AG08396 (cell line): Measurements from ENCODE around the gene CAMTA1.

Experiments
- DNase-seq: peaks from one replicate; pipeline ENCODE4 v3.0.0; 2012; ENCODE audit warnings: low spot score, mixed read lengths

The CAMTA1 gene

DNA sequence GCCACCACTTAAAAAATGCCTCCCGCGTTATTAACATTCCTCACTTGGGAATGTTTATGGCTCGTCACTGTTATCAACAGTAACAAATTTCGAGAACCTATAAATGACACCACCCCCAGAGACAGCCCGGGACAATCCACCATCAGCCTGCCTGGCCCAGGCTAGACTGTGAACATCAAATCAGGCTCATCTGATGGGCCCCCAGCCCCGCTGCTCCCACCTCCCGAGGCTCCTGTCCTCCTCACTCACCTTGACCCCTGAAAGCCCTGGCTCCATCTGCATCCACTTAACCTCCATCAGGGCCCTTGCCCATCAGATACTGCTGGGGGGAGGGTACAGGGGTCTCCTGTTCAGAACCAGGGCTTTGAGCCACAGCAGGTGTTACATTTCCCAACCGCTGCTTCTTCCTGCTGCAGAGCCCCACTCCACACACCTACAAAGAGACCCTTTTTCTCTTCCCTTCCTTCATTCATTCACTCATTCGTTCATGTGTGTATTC, 829.4 kb downstream of the CAMTA1 start:
- DNase-seq = no peak

DNA sequence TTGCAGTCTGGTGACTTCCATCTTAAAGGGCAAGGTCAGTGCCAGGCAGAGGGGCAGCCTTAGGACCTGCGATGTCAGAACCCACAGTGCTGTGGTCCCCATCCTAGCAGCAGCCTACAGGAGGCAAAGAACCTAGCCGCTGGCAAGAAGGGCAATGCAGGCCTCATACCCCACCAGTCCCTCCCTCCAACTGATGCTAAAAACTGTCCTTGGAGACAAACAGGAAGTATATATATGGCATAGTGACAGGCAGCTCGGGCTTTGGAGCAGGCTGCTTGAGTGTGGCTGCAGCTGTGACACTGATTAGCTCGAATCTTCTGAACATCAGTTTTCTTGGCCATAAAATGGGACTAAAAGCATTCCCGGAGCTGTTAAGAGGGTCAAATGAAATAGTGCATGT, 829.9 kb downstream of the CAMTA1 start:
- no peak for DNase-seq

DNA sequence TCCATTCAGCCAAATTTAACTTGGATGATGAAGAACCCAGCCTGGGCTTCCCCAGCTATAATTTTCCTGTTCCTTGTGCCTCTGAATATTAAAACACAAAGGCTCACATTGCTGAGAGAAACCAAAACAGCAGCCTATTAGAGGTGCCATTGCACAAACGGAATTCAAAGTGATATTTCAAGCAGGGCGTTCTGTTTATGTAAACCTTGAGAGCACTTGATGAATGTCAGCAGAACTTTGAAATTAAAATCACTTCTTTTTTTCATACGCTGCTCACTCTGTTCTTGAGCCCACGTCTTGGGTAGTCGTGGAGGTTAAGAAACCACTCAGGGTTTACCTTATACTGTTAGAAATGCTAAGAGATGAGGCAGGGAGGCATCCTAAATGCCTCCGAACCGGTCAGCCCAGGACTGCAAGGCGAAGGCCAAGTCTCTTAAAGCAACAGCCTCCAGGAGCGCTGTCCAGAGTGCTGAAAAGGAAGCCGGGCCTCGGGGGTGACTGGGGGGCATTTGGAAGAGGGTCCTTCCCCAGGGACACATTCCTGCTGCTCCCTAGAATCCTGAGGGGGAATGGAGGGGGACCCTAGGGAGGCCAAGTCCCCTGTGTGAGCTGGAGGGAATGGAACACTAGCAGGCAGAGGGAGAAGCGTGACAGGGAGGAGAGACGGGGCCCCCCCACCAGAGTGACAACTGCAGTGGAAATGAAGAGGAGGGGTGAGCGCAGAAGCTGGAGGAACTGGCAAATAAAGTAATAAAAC, 831.0 kb downstream of the CAMTA1 start:
- peak; percentile 78 for DNase-seq

DNA sequence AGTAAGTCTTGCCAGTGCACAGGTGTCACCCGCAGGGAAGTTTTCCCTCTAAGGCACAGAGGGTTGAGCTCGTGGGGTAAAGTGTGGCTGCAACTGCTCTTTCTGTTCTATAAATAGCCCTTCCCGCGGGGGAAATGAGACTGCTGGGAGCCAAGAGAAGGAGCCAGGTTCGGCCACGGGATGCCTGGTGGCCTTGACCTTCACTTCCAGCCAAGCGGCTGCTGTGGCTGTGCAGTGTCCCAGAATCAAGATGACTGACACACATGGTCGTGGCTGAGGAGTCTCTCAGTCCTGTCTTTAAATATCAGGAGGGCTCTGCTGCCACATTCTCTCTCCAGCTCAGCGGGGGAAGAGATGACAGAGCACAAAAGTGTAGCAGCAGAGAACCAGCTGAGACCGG, 831.7 kb downstream of the CAMTA1 start:
- DNase-seq = no peak

DNA sequence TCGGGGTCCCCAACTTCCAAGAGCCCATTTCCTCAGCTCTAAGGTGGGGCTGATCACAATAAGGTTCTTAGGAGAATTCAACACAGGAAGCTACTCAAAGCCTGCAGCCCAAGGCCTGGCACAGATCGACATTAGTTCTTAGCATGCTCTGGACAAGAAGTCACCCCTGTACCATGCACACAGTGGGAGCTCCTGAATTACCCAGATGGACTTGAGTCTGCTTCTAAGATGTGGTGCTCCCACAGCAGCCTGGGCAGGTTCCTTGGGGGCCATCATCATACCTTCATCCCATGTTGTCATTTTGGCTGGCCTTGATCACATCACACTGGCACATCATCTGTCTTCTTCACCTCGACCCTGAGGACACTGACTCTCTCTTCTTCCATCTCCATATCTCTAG, 832.6 kb downstream of the CAMTA1 start:
- DNase-seq = no peak

DNA sequence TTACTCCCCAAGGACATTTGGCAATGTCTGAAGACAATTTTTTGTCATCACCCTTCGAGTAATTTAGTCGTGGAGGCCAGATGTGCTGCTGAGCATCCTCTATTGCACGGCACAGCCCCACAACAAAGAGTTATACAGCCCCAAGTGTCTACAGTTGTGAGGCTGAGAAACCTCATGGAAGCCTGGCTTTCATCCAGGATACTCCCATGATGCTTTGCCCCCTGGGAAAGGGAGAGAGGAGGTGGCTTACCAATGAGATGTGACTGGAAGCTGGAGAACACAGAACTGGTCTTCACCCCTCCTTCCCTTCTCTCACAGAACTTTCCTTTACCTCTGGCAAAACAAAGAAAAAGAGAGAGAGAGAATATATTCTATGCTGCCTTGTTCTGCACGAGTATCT, 834.9 kb downstream of the CAMTA1 start:
- no peak for DNase-seq

DNA sequence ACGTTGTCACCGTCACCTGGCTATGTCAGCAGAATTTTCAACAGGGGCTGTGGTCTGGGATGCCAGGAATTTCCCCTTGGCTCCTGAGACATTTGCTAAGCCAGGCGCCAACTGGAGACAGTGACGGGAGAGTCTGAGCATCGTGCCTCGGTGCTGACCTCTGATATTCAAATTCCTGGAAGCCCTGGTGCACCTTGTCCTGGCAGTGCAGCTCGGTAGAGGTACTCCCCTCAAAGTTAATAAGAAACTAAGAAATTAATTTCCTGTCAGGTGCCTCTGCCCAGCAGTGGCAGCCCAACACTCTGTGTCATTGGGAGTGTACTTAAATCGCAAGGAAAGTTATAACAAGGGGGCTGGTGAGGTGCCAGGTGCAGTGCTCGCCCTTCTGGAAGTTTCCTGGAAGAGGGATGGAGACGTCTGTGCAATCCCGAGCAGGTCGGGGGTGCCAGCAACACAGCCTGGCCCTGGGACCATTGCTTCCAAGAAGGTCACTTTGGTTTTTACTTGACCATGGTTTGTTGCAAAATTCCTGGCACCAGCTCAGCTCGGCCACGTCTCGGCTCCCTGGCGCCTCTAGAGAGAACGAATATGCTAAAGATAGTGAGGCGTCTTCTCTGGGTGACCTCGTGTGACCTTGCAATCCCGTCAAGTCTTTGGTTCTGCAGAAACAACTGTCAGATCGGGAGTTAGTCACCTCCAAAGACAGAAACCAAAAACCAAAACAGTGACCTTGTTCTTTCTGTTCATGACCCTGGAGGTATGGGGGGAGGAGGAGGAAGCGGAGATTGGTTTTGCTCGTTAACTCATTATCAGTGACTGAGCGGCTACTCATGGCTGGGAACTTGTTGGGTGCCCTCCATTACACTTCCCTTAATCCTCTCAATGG, 836.3 kb downstream of the CAMTA1 start:
- no peak for DNase-seq

DNA sequence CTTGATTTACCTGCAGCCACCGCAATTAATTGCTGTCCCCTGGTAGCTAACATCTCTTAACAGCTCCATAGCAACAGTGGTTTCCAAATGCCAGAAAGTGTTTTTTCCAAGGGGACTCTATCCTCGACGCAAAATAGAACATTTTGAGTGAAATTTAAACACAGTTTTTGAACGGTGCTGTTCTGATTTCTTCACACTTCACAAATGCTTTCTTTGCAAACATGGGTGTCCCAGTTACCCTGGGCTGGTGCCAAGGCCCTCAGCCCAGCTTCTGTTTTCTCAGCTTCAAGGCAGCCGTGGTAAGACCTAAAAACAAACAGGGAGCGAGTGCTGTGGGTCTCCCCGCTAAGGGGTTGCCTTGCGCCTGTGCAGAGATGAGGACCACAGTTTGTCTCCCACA, 838.6 kb downstream of the CAMTA1 start:
- DNase-seq = no peak

DNA sequence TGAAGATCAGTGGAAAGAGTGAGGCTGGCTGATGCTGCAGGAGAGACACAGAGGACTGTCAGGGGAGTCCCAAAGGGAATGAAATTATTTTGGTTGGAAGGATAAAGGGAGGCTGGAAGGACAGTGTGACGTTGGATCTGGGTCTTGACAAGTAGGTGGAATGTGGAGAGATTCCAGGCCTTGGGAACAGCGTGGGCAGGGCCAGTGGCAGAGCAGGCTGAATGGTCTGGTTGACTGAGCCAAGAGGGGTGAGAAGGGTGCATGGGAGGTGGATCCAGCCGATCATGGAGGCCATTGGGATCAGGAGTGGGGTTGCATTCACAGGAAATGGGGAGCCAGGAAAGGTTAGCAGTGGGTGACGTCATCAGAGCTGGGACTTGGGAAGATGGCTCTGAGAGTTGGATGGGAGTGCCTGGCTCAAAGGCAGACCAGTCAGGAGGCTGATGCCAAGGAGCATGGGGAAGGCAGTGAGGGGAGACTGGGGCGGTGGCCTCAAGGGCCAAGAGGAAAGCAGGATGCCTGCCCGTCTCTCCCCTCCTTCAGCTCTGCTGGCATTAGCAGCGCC, 839.6 kb downstream of the CAMTA1 start:
- DNase-seq = no peak

DNA sequence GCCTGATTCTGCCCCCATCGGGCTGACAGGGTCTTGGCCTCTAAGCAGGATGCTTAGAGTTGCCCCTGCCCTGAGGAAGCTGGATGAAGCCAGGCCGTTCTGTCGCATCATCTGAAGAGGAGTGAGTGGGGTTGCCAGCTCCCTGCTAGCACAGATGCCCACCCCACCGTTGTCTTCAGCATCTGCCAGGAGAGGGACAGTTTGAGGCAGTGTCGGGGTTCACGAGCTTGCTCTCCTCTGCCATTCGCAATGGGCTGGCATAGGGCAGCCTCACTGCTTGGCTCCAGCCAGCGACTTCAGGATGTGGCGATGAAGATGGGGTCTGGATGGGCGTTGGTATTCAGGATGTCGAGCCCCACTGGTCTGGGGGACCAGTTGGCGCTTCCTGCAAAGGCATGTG, 840.1 kb downstream of the CAMTA1 start:
- no peak for DNase-seq

DNA sequence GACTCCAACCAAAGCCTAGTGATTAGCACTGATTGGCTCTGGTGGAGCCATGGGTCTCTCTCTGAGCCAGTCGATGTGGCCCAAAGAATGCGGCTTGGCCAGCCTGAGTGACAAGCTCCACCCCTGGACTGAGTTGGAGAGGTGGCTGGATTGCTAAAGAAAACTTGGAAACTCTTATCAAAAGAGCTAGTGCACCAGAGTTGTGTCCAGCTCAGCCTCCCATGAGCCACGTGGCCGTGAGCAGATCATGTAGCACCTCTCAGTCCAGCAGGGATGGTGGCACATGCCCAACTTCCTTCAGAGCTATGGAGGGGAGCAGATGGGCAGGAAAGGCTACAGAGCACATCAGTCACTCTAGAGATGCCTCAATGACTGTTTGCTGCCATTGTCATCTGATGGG, 843.0 kb downstream of the CAMTA1 start:
- DNase-seq = no peak

DNA sequence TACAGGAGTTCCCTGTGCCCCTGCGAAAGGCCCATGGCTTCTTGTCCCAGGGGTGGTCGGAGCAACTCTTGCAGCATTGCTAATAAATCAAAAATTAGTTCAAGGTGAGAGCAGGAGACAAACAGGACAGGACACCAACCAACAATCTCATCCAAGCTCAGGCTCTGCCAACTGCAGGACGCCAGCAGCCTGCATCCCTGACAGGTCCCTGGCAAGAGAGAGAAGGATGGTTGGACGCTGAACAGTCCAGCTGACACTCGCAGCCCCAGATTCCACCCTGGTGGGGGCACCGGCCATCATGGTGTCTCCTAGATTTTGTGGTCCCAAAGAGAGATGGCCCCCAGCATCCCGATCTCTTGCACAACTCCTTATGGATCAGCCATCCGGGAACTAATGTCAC, 843.8 kb downstream of the CAMTA1 start:
- no peak for DNase-seq

DNA sequence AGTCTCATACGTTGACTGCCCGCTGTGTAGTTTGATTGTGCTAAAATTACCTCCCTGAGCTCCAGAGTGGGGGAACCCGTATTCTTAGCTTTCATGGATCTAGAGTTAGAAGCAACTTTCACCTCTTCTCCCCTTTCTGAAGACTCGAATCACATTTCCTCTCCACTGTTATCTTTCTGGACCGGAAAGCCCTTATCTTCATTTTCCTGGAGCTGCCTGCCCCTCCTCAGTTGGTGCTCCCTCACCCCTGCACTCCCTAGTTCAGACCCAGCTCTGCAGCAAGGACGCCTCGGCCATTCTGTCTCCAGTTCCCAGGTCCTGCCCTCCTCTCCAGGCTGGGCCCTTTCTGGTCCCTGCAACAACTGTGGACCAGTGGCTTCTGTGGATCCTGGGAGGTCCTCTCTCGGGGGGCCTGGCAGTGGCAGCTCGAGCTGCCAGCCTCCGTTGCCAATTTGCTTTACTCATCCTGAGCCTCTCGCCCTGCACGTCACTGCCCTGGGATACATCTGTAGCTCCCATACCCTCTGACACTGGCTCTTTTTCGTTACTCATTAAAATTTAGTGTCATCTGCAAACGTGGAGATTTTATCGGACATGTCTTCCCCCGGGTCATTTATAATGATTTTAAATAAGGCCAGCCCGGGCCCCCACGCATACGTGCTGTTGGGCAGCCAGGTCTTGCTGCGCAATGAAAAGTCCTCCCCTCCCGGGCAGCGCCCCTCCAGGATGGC, 844.4 kb downstream of the CAMTA1 start:
- no peak for DNase-seq

DNA sequence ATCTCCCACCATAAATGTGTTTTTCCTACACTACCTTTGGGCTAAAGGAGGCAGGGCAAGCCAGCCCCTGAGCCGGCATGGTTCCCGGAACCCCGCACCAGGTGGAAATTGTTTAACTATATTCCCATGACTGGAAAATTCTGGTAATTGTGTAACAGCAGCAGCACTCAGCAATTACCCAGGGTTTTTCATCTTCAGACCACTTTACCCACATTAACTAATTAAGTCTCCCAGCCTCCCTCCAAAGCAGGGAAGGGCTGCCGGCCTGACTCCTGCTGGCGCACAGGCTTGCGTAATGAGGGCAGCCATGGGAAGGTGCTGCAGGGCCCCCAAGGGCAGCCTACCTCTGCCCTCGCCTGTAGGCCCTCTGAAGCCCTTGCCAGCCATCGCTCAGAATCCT, 845.1 kb downstream of the CAMTA1 start:
- no peak for DNase-seq

DNA sequence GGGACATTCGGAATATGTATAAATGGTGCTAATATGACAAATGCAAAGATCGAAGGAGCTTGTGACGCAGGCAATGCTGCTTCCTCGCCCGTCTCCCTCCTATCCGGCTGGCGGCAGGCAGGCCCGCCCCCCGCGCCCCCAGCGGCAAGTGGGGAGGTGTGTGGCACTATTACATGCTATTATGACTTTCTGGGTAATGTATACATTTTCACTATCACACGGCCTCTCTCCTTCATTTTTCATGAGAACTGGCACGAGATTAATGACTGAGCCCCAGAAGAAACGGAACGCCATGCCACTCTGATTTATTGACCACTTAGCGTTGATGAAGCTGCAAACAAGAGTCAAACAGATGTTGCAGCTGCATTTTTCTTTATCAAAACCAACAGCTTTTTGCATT, 846.9 kb downstream of the CAMTA1 start:
- DNase-seq = no peak

DNA sequence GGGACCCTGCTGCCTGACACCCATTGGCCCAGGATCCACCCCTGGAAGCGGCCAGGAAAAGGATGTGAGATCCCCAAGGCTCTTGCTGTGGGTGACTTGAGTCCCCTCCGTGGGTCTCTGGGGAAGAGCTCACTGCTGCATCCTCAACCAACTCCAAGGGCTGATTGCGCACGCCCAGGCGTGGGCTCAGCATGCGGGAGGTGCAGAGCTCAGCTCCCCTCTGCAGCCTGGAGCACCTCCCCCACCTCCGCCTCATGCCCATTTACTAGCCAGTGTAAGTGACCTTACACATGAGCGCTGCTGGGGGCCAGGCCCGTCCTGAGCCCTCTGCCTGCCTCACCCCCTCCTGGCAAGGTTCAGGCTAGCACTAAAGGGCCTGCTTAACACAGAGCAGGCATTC, 847.4 kb downstream of the CAMTA1 start:
- DNase-seq = no peak

DNA sequence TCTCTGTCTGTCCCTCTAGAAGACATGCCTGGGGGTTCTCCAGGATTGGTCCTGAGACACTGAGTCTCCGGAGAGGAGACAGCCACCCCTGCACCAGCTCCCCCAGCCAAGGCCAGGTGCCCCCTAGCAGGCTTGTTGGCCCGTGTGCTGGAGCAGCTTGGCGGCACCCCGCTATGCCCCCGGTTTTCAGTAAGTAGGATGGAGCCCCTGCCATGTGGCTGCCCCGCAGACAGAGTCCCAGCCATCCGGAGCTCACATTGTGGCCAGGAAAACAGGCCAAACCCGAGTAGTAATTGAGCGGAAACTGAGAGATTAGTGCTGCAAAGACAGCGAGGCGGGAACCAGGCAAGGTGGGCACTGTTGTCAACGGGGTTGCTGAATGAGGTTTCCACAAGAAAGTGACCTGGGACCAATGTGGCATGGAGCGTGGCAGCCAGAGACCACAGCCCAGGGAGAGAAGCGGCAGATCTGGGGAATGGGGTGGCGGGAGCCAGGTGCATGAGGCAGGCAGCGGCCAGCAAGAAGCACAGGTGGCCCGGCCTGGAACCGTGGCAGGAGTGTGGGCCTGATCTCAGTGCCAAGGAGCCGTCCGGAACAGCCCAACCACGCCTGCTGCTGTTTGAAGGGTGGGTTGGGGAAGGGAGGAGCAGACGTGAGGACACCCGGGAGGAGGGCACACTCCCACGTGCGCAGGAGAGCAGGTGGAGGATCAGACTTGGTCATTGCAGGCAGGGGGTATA, 848.4 kb downstream of the CAMTA1 start:
- DNase-seq = no peak

DNA sequence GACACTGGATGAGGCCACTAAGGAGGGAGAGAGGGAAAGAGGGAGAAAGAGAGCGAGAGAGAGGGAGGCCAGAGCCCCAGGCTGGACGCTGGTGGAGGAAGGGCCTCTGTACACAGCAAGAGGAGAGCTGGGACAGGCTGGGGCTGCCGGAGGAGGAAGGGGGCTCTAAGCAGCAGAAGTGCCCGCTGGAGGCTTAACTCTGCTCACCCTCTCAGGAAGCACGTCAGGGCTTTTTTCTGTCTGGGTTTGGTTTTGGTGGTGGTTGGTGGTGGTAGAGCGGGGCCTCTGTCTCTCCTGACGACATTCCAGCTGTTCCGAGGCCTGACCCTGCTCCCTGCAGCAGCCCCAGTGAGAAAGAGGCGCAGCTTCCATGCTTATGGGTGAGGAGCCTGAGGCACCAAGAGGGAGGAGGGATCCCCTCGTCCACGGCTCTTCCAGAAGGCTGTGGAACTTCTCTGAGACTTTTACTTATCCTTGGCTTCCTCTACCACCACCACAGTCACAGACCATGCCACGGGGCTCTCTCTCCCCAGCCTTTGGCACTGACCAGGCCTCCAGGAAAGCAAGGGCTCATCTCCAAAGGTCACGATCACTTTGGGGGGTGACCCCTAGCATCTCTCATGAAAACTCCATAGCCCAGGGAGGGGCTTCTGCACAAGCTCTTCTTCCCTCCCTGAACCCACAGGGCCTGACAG, 849.4 kb downstream of the CAMTA1 start:
- DNase-seq = no peak

DNA sequence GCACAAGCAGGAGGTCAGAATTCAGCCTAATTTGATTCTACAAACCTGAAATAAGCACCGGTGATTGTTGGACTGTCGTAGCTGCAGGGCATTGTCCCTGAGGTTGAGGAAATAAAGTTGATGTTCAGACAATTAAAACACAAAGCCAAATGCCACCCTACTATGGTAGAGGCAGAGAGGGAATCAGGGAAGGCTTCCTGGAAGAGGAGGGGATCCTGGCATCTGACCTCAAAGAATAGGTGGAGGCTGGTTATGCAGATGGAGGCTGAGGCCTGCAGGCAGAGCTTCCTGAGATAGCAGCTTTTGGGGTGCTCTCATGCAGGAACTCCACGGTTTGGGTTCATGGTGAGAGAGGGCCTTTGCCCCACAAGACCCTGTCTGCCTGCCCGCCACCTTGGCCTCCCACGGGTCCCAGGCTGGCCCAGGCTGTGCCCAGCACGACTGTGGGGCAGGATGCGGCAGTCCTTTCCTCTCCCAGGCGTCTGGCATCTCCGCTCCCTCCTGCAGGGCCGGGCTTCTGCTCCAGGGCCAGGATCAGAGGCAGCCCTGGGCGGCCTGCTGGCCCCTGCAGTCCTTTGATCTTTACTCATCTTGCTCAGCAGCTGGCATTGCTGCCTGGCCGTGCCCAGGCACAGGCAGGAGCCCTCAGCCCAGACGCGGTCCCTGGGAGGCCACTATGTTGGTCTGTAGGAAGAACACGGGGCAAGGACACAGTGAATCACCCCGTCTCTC, 851.7 kb downstream of the CAMTA1 start:
- DNase-seq = no peak

DNA sequence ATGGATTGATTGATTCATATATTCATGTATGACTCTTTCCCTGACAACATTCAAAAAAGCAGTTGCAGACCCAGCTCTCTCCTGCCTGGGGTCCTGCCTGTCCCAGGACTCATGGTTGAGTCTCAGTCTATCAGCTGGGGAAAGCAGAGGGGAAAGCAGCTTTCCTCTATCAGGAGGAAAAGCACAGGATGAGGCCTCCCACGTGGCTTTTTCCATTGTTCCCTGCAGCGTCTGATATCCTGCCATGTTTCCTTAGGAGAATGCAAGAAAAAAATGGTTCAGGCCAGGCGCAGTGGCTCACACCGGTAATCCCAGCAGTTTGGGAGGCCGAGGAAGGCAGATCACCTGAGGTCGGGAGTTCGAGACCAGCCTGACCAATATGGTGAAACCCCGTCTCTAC, 852.8 kb downstream of the CAMTA1 start:
- no peak for DNase-seq
